Mononuclear cell (primary cell): Measurements from ENCODE around the gene RGMA. TPM values are rescaled to one million over a fixed set of nuclear protein-coding genes. Genes with fewer than 3 reads are reported as not detected.

ENCODE experiments used
- H3K27me3 ChIP-seq: 2 replicates; pipeline ENCODE4 v1.6.0; 2011; ENCODE audit warnings: low read length, control low read depth; ENCODE audit not compliant: insufficient read depth
- H3K4me1 ChIP-seq: 2 replicates; pipeline ENCODE4 v1.5.1; 2011; ENCODE audit warnings: mild to moderate bottlenecking, low read length, control low read depth; ENCODE audit not compliant: insufficient read depth
- H3K4me3 ChIP-seq: 2 replicates; pipeline ENCODE4 v1.5.1; 2011; ENCODE audit warnings: mild to moderate bottlenecking, low read length, moderate library complexity
- H3K9me3 ChIP-seq: 2 replicates; pipeline ENCODE4 v1.5.1; 2011; ENCODE audit warnings: low read depth, mild to moderate bottlenecking, control low read depth, low read length
- total RNA-seq: library from RNA; depleted of rRNA; stranded (reverse); fragments of >200 nt; gene quantifications from one replicate; pipeline ENCODE4 v1.2.3, GENCODE V29; 2012

Gene RGMA
- total RNA-seq, 1 donor: 0.10 TPM

GRCh38 chr15:93110502-93111040, 21.6 kb upstream of the RGMA start:
- Histone ChIP-seq H3K4me1 (no peaks in the 10 kb centered on the region), H3K27me3 (peaks cover 28% of the 10 kb centered on the region), H3K9me3 (no peaks in the 10 kb centered on the region), H3K4me3 (no peak overlapping the region)

- Histone ChIP-seq H3K9me3 (no peaks in the 10 kb centered on the region), H3K4me1 (no peaks in the 10 kb centered on the region), H3K27me3 (peaks cover 28% of the 10 kb centered on the region), H3K4me3 (no peak overlapping the region)
These were observed 20.5 kb upstream of the RGMA start for GRCh38 chr15:93109336-93110102.

GRCh38 chr15:93107646-93108045, 18.6 kb upstream of the RGMA start:
- Histone ChIP-seq H3K4me1 (no peaks in the 10 kb centered on the region), H3K9me3 (no peaks in the 10 kb centered on the region), H3K27me3 (peaks cover 36% of the 10 kb centered on the region), H3K4me3 (no peak overlapping the region)

DNA sequence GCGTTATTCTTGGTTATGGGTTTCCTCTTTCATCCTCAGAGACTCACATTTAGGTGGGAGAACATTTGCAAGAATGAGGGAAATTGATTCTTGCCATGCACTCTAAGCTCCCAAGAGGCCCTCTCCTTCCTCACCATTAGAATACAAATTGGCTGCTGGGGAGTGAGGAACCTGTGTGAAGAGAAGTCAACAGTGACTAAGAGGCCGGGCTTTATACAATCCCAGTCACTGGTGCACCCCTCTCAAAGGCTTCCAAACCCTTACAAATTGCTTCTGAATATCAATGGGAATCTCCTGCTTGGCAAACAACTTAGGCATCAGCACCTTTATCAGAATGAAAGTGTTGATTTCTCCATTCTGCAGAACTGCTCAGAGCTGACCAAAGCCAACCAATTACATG, 16.5 kb upstream of the RGMA start:
- H3K4me1 ChIP-seq: no peaks in the 10 kb centered on the region
- peaks cover 34% of the 10 kb centered on the region for H3K27me3 ChIP-seq
- H3K9me3 ChIP-seq: no peaks in the 10 kb centered on the region
- H3K4me3 ChIP-seq: no peak overlapping the region

GRCh38 chr15:93103823-93104222, 14.8 kb upstream of the RGMA start:
- Histone ChIP-seq H3K9me3 (no peaks in the 10 kb centered on the region), H3K4me3 (no peak overlapping the region), H3K27me3 (peaks cover 17% of the 10 kb centered on the region)

DNA sequence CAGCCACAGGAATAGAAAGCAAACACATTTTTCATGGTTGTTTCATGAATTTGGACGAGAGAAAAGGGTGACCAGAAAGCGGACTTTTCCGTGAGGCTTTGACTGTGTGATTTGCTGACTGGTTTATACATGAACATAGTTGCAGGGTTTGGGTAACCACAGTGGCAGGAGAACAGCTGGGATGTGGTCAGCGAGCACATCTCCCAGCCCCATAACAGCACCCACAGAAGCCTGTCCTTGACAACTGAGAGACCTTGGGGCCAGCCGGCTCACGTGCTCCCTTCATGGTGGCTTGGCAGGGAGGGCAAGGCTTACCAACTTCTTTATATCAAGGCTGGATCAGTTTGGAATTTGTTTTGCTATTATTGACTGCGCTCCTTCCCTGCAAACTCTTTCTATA, 13.2 kb upstream of the RGMA start:
- peaks cover 10% of the 10 kb centered on the region for H3K27me3 ChIP-seq
- H3K4me3 ChIP-seq: no peak overlapping the region
- no peaks in the 10 kb centered on the region for H3K9me3 ChIP-seq
- H3K4me1 ChIP-seq: no peaks in the 10 kb centered on the region

More at GRCh38 chr15:93103823-93104222, 14.8 kb upstream of the RGMA start:
- no peaks in the 10 kb centered on the region for H3K4me1 ChIP-seq

- no peak overlapping the region for H3K4me3 ChIP-seq
- H3K4me1 ChIP-seq: peaks cover under 1% of the 10 kb centered on the region
- H3K27me3 ChIP-seq: peaks cover 36% of the 10 kb centered on the region
- no peaks in the 10 kb centered on the region for H3K9me3 ChIP-seq
These were observed 4.8 kb upstream of the RGMA start for GRCh38 chr15:93093765-93094164.

DNA sequence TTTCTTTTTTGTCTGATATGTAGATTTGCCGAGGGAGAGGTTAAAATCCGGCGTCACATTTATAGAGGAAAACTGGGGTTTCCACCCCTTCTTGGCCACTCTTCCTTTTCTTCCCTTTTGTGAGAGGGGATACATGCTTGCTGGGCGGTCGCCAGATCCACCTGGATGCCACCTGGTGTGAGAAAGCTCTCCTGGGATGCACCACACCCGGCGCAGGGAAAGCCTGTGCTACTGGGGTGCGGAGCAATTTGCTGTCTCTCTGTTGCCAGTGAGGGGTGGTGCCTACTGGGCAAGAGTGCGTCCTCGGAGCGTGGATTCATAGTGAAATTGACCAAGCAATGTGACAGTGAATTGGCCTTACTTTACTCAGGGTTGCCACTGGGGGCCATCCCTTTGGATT, 2.5 kb upstream of the RGMA start:
- Histone ChIP-seq H3K9me3 (no peaks in the 10 kb centered on the region), H3K27me3 (peaks cover 55% of the 10 kb centered on the region), H3K4me1 (peaks cover 13% of the 10 kb centered on the region), H3K4me3 (no peak overlapping the region)

DNA sequence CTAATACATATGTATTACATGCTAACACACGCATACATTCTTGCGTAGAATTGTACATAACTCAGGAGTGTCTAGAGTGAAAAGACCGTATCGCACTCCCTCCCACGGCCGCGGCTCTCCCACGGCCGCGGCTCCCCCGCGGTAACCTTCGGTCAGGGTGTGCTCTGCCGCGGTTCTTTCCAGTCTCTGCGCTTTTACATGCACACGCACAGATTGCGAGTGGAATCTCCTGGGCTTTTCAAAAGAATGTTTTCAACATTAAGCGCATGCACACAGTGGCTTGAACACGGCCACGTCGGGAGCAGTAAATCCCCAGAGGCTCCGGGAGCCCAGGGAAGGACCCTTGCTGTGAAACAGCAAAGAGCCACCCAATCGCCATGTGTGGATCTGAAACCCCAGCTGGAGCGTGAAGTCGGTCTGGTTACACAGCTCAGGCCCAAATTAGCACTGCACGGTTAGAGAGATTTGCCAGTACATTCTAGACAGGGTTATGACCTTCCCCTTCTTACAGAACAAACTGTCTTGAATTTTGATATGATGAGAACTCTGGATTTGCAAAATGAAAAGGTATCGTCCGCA, 805 bp upstream of the RGMA start:
- H3K4me3 ChIP-seq: no peak overlapping the region
- no peaks in the 10 kb centered on the region for H3K9me3 ChIP-seq
- H3K4me1 ChIP-seq: peaks cover 13% of the 10 kb centered on the region
- peaks cover 70% of the 10 kb centered on the region for H3K27me3 ChIP-seq

GRCh38 chr15:93088200-93088980, 621 bp downstream of the RGMA start:
- Histone ChIP-seq H3K4me1 (peaks cover 13% of the 10 kb centered on the region), H3K4me3 (peak overlapping the region; percentile 8), H3K27me3 (peaks cover 70% of the 10 kb centered on the region), H3K9me3 (no peaks in the 10 kb centered on the region)

- Histone ChIP-seq H3K9me3 (no peaks in the 10 kb centered on the region), H3K4me1 (peaks cover 13% of the 10 kb centered on the region), H3K27me3 (peaks cover 67% of the 10 kb centered on the region), H3K4me3 (no peak overlapping the region)
These were observed 1.2 kb downstream of the RGMA start for GRCh38 chr15:93087825-93088199.

DNA sequence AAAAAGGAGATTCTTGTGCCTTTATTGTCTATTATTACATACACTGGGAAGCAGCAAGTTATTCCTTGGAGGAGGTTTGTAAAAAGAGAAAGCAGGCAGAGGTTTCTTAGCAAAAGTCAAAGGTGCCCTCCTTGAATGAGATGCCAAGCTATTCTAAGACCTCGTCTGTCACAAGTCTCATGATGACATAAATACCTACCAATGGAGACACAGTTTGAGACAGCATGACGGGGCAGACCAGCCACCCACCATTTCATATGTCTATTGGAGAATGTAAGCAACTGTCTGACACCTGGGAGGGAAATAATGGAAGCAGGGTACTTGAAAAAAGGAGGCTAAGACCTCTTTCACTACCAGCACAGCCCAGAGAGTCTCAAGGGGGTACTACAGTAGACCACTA, 2.2 kb downstream of the RGMA start:
- Histone ChIP-seq H3K4me1 (peaks cover 13% of the 10 kb centered on the region), H3K27me3 (peaks cover 66% of the 10 kb centered on the region), H3K9me3 (no peaks in the 10 kb centered on the region), H3K4me3 (no peak overlapping the region)

DNA sequence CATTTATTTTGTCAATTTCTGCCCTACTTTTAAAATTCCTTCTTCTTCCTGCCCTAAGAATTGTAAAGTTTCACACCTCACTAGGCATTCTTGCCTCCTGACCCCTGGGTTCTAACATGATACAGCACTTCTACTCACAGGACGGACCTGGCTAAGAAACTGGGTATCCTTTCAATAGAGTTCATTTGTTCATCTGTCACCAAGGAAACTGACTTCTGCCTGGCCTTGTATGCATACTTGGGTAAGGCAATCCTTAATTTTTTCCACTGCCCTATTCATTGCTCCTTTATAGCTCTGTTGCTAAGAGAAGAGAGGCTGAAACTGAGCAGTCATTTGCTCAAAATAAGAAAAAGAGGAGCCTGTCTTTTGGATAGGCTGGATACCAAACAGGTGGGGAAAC, 3.3 kb downstream of the RGMA start:
- Histone ChIP-seq H3K4me1 (peaks cover 13% of the 10 kb centered on the region), H3K27me3 (peaks cover 55% of the 10 kb centered on the region), H3K9me3 (no peaks in the 10 kb centered on the region), H3K4me3 (no peak overlapping the region)

- Histone ChIP-seq H3K4me1 (peaks cover 3% of the 10 kb centered on the region), H3K9me3 (no peaks in the 10 kb centered on the region), H3K4me3 (no peak overlapping the region), H3K27me3 (peaks cover 37% of the 10 kb centered on the region)
These were observed 6.2 kb downstream of the RGMA start for GRCh38 chr15:93082861-93083260.

DNA sequence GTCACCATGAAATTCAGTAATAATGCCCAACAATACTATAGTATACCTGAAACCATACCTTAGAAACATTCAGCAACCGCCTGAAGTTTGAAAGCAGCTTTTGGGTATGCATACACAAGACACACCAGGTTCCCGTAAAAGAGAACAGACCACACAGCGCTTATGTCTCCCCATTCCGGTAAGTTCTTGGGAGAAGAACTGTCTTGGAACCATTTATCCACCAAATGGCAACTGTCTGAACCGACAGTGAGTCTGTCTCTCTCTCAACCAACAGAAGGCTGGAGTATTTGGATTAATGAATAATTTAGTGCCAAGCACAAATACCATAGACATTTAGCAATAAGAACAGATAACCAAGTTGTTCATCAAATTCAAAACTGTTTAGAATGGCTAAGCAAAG, 7.6 kb downstream of the RGMA start:
- Histone ChIP-seq H3K4me1 (no peaks in the 10 kb centered on the region), H3K27me3 (peaks cover 22% of the 10 kb centered on the region), H3K4me3 (no peak overlapping the region), H3K9me3 (no peaks in the 10 kb centered on the region)
